HepG2 (cell line): ENCODE measurements around the gene ACOXL. TPM values are rescaled to one million over a fixed set of nuclear protein-coding genes. Genes with fewer than 3 reads are reported as not detected.

Source experiments
- ATAC-seq: fragments of 200-7000 bp; cut with Tn5 transposase; 3 replicates; pipeline ENCODE4 v1.9.1; 2020; ENCODE audit warnings: mild to moderate bottlenecking, moderate library complexity
- BruUV-seq: library from RNA; stranded (reverse); fragments of 400-500 nt; replicated peaks from 2 replicates; lab custom pipeline; 2021; lab: Mats Ljungman, UMichigan
- CTCF ChIA-PET: fragments of 300-600 bp; formaldehyde crosslinking; extraction: SDS; loops from one replicate; lab custom pipeline; 2021; ENCODE audit warnings: low total read pairs, inconsistent platforms, low intra/inter-chr PET ratio; lab: Yijun Ruan, JAX
- POLR2A ChIA-PET: fragments of 350-600 bp; sonication (Branson Sonifier 250); formaldehyde crosslinking; loops from one replicate; lab custom pipeline; 2020; ENCODE audit warnings: antibody characterized with exemption, inconsistent platforms; lab: Yijun Ruan, JAX
- DNase-seq: peaks from one replicate; pipeline ENCODE4 v3.0.0-alpha.2; 2015; ENCODE audit warnings: low spot score
- FAIRE-seq: peaks from 3 replicates; lab custom pipeline; 2011; peaks lifted over from hg19 to GRCh38; lab: Jason Lieb, UNC
- H2AFZ ChIP-seq: one replicate; pipeline ENCODE4 v1.6.1; 2011; ENCODE audit warnings: low read length, inconsistent platforms
- H3K27ac ChIP-seq: fragments of 300-600 bp; 3 replicates; pipeline ENCODE4 v1.8.0; 2011; ENCODE audit warnings: mixed run types, mild to moderate bottlenecking, mixed read lengths, low read length, inconsistent platforms; ENCODE audit not compliant: insufficient read depth; ENCODE audit errors: extremely low read length
- H3K27me3 ChIP-seq, 2 experiments: fragments of 200-600 bp in 1 of 2; 2 replicates in 1 of 2; 3 replicates in 1 of 2; pipeline versions ENCODE4 v1.6.0 to v1.8.0; 2011; ENCODE audit warnings: low read length in 2 of 2, mild to moderate bottlenecking in 2 of 2, moderate library complexity in 2 of 2, inconsistent platforms in 1 of 2; ENCODE audit not compliant: insufficient read depth in 2 of 2, control insufficient read depth in 1 of 2
- H3K36me3 ChIP-seq, 2 experiments: fragments of 200-600 bp in 1 of 2; replicated peaks in 1 of 2; 2 replicates in 1 of 2; 3 replicates in 1 of 2; pipeline versions ENCODE4 v1.5.1 to v1.8.0; 2011; ENCODE audit warnings: low read length in 2 of 2, inconsistent platforms in 1 of 2; ENCODE audit not compliant: insufficient read depth in 2 of 2, control insufficient read depth in 1 of 2
- H3K4me1 ChIP-seq: 2 replicates; pipeline ENCODE4 v1.5.1; 2012; ENCODE audit warnings: low read length, inconsistent platforms; ENCODE audit not compliant: insufficient read depth
- H3K4me2 ChIP-seq: 2 replicates; pipeline ENCODE4 v1.6.0; 2011; ENCODE audit warnings: low read depth, low read length, inconsistent platforms
- H3K4me3 ChIP-seq, 3 experiments: fragments of 200-600 bp in 1 of 3; sonication (generic), shearing (Covaris generic) in 1 of 3; replicated peaks in 1 of 3; 2 replicates each; pipeline ENCODE4 v1.5.1; 2011 to 2016; ENCODE audit warnings: low read length in 3 of 3, inconsistent platforms in 2 of 3, low read depth in 2 of 3, mild to moderate bottlenecking in 2 of 3, control low read depth in 1 of 3, mixed read lengths in 1 of 3; ENCODE audit not compliant: insufficient read depth in 1 of 3
- H3K79me2 ChIP-seq: one replicate; pipeline ENCODE4 v1.6.1; 2011; ENCODE audit warnings: low read length, inconsistent platforms; ENCODE audit not compliant: insufficient read depth
- H3K9ac ChIP-seq: 2 replicates; pipeline ENCODE4 v1.6.0; 2011; ENCODE audit warnings: mild to moderate bottlenecking, low read depth, low read length, inconsistent platforms; ENCODE audit not compliant: insufficient read depth
- H3K9me3 ChIP-seq: 2 replicates; pipeline ENCODE4 v1.5.1; 2012; ENCODE audit warnings: mild to moderate bottlenecking, low read length
- H4K20me1 ChIP-seq: 2 replicates; pipeline ENCODE4 v1.6.0; 2011; ENCODE audit warnings: inconsistent platforms, mild to moderate bottlenecking, low read length, moderate library complexity; ENCODE audit not compliant: insufficient read depth
- CBX2 ChIP-seq, 2 experiments: fragments of 200-600 bp in 1 of 2; sonication (generic); formaldehyde crosslinking in 1 of 2; IDR thresholded peaks; 2 replicates each; pipeline versions ENCODE4 v1.7.0 to v1.8.1; 2018 to 2022; ENCODE audit warnings: low read depth in 2 of 2, low read length in 1 of 2, mild to moderate bottlenecking in 1 of 2, missing genetic modification reagents in 1 of 2
- ELK4 ChIP-seq: sonication (generic); formaldehyde crosslinking; IDR thresholded peaks from 2 replicates; pipeline ENCODE4 v1.9.0; 2021; ENCODE audit warnings: missing genetic modification reagents, borderline replicate concordance
- FOXJ3 ChIP-seq: sonication (generic); formaldehyde crosslinking; IDR thresholded peaks from 2 replicates; pipeline ENCODE4 v1.4.0; 2020; ENCODE audit warnings: missing genetic modification reagents, mild to moderate bottlenecking, borderline replicate concordance
- GMEB2 ChIP-seq: IDR thresholded peaks from 2 replicates; pipeline ENCODE4 v1.6.1; 2016; ENCODE audit warnings: missing biosample characterization, missing genetic modification reagents, low read depth
- HMGA1 ChIP-seq: sonication (generic); formaldehyde crosslinking; conservative IDR thresholded peaks from 2 replicates; pipeline ENCODE4 v1.4.0; 2020; ENCODE audit warnings: missing genetic modification reagents
- HNF4G ChIP-seq, 2 experiments: sonication (generic) in 1 of 2; formaldehyde crosslinking in 1 of 2; IDR thresholded peaks; 2 replicates each; pipeline versions ENCODE4 v1.4.0 to v1.6.1; 2011 to 2020; ENCODE audit warnings: borderline replicate concordance in 2 of 2, low read depth in 2 of 2, mild to moderate bottlenecking in 2 of 2, low read length in 1 of 2, missing genetic modification reagents in 1 of 2, moderate library complexity in 1 of 2
- IRX3 ChIP-seq: sonication (generic); formaldehyde crosslinking; IDR thresholded peaks from 2 replicates; pipeline ENCODE4 v1.8.1; 2023; ENCODE audit warnings: mild to moderate bottlenecking, low read depth, missing genetic modification reagents, borderline replicate concordance
- PAX8 ChIP-seq: sonication (generic); formaldehyde crosslinking; IDR thresholded peaks from 2 replicates; pipeline ENCODE4 v1.8.0; 2022; ENCODE audit warnings: mild to moderate bottlenecking, missing genetic modification reagents, borderline replicate concordance
- SRSF4 ChIP-seq: fragments of 200-400 bp; formaldehyde crosslinking; IDR thresholded peaks from one replicate; pipeline ENCODE4 v1.6.1; 2018; ENCODE audit warnings: mild to moderate bottlenecking, low read depth, low read length, moderate library complexity; ENCODE audit not compliant: poor library complexity, severe bottlenecking
- YEATS4 ChIP-seq: sonication (generic); formaldehyde crosslinking; IDR thresholded peaks from 2 replicates; pipeline ENCODE4 v1.4.0; 2020; ENCODE audit warnings: missing genetic modification reagents, borderline replicate concordance
- ZMYM2 ChIP-seq: sonication (generic); formaldehyde crosslinking; IDR thresholded peaks from 2 replicates; pipeline ENCODE4 v1.8.0; 2022; ENCODE audit warnings: mild to moderate bottlenecking, missing genetic modification reagents
- ZNF552 ChIP-seq: sonication (generic); formaldehyde crosslinking; IDR thresholded peaks from 2 replicates; pipeline ENCODE4 v1.9.0; 2022; ENCODE audit warnings: missing genetic modification reagents, mild to moderate bottlenecking, borderline replicate concordance
- ZNF607 ChIP-seq: sonication (generic); formaldehyde crosslinking; IDR thresholded peaks from 2 replicates; pipeline ENCODE4 v1.5.1; 2020; ENCODE audit warnings: missing genetic modification reagents, mild to moderate bottlenecking, borderline replicate concordance
- ZNF724P ChIP-seq: sonication (generic); formaldehyde crosslinking; IDR thresholded peaks from 2 replicates; pipeline ENCODE4 v1.8.0; 2022; ENCODE audit warnings: missing genetic modification reagents, borderline replicate concordance
- ZNF740 ChIP-seq: sonication (generic); formaldehyde crosslinking; IDR thresholded peaks from 2 replicates; pipeline ENCODE4 v1.4.0; 2020; ENCODE audit warnings: missing genetic modification reagents
- ZNF816 ChIP-seq: sonication (generic); formaldehyde crosslinking; IDR thresholded peaks from 2 replicates; pipeline ENCODE4 v1.8.0; 2022; ENCODE audit warnings: missing genetic modification reagents, mild to moderate bottlenecking, borderline replicate concordance
- WGBS: methylation state at CpG from one replicate; pipeline ENCODE4 v1.1.6; 2017; ENCODE audit warnings: low lambda C conversion rate; 5-methylcytosine and 5-hydroxymethylcytosine counted together
- in situ Hi-C: cut with HindIII; loops from 2 replicates; pipeline ENCODE4 v1.10.0; 2017; ENCODE audit warnings: low pct_unique_long_range_greater_than_20kb; ENCODE audit not compliant: extremely low pct_ligation_motif_present
- intact Hi-C: fragments of 100-400 bp; cut with micrococcal nuclease; formaldehyde crosslinking; loops from one replicate; pipeline ENCODE4 v1.10.0; 2022; ENCODE audit not compliant: unreplicated experiment
- polyA plus RNA-seq, 8 experiments: library from polyadenylated mRNA; depleted of rRNA in 3 of 8; stranded (reverse) in 7 of 8; unstranded in 1 of 8; fragments of >200 nt; fragmentation: Illumina TruSeq in 4 of 8; extraction: Trizol in 4 of 8; gene quantifications; 2 replicates each; pipeline versions ENCODE4 v1.2.1 to v1.2.3, GENCODE V29; 2011 to 2016; ENCODE audit warnings: low read depth in 4 of 8, missing spikeins in 1 of 8, mixed read lengths in 1 of 8; ENCODE audit not compliant: insufficient read depth in 1 of 8
- total RNA-seq, 5 experiments: library from RNA; depleted of rRNA; stranded (reverse); fragments of >200 nt; fragmentation: Illumina TruSeq; extraction: Trizol; gene quantifications; 2 replicates each; pipeline ENCODE4 v1.2.3, GENCODE V29; 2016; ENCODE audit warnings: low read depth in 1 of 5
- TF ChIP-seq, protein P1 (sequence below): sonication (generic); formaldehyde crosslinking; IDR thresholded peaks from 2 replicates; pipeline ENCODE4 v1.4.0; 2020; ENCODE audit warnings: missing genetic modification reagents

Gene ACOXL
- total and polyA plus RNA-seq, 2 of the 13 experiments (the other 11 are each of a cell fraction or from before 2014, with no cell fraction given) = not detected

DNA sequence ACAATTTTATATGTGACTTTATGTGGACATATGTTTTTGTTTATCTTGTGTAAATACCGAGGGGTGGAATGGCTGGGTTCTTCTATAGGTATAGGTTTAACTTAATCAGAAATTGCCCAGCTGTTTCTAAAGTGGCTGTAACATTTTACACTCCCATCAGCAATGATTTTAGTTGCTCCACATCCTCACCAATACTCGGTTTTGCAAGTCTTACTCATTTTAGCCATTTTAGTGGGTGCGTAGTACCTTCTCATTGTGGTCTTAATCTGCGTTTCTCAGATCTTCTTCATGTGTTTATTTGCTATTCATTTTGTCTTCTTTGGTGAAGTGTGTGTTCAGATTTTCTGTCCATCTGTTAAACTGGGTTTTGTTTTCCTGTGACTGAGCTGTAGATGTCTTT is 292.9 kb downstream of the ACOXL start:
- peaks cover 3% of the 10 kb centered on the region; the same call in 1 of the 2 replicates for H3K4me1 ChIP-seq
- no peak overlapping the region for H2AFZ ChIP-seq
- DNase-seq (no peak), FAIRE-seq (no peak), ATAC-seq (no peak)
- H3K4me3 ChIP-seq = no peak overlapping the region
- ChIA-PET POLR2A (no interaction called here), CTCF (no interaction called here)
- H3K27ac ChIP-seq = no peak overlapping the region
- H3K79me2 ChIP-seq = no peaks in the 10 kb centered on the region
- WGBS = 33% methylated on average over 4 of the region's 4 CpGs
- BruUV-seq = no TSS peak
- intact Hi-C loops (no loop called here), in situ Hi-C loops (no loop called here)
- no peaks in the 10 kb centered on the region for H4K20me1 ChIP-seq
- no peak overlapping the region for H3K9ac ChIP-seq
- H3K36me3 ChIP-seq = no peaks in the 10 kb centered on the region
- no peak overlapping the region for H3K4me2 ChIP-seq
- peaks cover 6 to 39% of the 10 kb centered on the region in 2 experiments; a peak in 3 of 5 replicates for H3K27me3 ChIP-seq
- no peaks in the 10 kb centered on the region for H3K9me3 ChIP-seq
- TF ChIP-seq HNF4G (IDR thresholded peaks at IDR 0.05; ENCODE audit: borderline replicate concordance, low read depth, low read length) (no peak), HNF4G (CRISPR knock-in tag; IDR thresholded peaks at IDR 0.05; ENCODE audit: borderline replicate concordance, low read depth) (no peak), ZNF816 (CRISPR knock-in tag) (no peak), ZNF724P (no peak), GMEB2 (CRISPR knock-in tag) (no peak), YEATS4 (CRISPR knock-in tag) (no peak), PAX8 (CRISPR knock-in tag) (no peak), HMGA1 (no peak), FOXJ3 (CRISPR knock-in tag) (no peak), CBX2 (IDR thresholded peaks at IDR 0.05; ENCODE audit: low read depth, low read length) (no peak), CBX2 (CRISPR knock-in tag; IDR thresholded peaks at IDR 0.05; ENCODE audit: low read depth) (no peak), ZNF607 (CRISPR knock-in tag) (no peak), ELK4 (CRISPR knock-in tag) (no peak), ZNF552 (CRISPR knock-in tag) (no peak), ZNF740 (CRISPR knock-in tag) (no peak), ZMYM2 (CRISPR knock-in tag) (no peak), SRSF4 (no peak), IRX3 (CRISPR knock-in tag) (no peak)
- TF ChIP-seq, protein P1, sequence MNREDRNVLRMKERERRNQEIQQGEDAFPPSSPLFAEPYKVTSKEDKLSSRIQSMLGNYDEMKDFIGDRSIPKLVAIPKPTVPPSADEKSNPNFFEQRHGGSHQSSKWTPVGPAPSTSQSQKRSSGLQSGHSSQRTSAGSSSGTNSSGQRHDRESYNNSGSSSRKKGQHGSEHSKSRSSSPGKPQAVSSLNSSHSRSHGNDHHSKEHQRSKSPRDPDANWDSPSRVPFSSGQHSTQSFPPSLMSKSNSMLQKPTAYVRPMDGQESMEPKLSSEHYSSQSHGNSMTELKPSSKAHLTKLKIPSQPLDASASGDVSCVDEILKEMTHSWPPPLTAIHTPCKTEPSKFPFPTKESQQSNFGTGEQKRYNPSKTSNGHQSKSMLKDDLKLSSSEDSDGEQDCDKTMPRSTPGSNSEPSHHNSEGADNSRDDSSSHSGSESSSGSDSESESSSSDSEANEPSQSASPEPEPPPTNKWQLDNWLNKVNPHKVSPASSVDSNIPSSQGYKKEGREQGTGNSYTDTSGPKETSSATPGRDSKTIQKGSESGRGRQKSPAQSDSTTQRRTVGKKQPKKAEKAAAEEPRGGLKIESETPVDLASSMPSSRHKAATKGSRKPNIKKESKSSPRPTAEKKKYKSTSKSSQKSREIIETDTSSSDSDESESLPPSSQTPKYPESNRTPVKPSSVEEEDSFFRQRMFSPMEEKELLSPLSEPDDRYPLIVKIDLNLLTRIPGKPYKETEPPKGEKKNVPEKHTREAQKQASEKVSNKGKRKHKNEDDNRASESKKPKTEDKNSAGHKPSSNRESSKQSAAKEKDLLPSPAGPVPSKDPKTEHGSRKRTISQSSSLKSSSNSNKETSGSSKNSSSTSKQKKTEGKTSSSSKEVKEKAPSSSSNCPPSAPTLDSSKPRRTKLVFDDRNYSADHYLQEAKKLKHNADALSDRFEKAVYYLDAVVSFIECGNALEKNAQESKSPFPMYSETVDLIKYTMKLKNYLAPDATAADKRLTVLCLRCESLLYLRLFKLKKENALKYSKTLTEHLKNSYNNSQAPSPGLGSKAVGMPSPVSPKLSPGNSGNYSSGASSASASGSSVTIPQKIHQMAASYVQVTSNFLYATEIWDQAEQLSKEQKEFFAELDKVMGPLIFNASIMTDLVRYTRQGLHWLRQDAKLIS (CRISPR knock-in tag) = no peak
